ENCODE data around the gene SENP1. TPM values are rescaled to one million over a fixed set of nuclear protein-coding genes. Genes with fewer than 3 reads are reported as not detected.

Gene SENP1
- total RNA-seq, 2 donors from 2014 or later: 37.5 to 42.3 TPM

DNA sequence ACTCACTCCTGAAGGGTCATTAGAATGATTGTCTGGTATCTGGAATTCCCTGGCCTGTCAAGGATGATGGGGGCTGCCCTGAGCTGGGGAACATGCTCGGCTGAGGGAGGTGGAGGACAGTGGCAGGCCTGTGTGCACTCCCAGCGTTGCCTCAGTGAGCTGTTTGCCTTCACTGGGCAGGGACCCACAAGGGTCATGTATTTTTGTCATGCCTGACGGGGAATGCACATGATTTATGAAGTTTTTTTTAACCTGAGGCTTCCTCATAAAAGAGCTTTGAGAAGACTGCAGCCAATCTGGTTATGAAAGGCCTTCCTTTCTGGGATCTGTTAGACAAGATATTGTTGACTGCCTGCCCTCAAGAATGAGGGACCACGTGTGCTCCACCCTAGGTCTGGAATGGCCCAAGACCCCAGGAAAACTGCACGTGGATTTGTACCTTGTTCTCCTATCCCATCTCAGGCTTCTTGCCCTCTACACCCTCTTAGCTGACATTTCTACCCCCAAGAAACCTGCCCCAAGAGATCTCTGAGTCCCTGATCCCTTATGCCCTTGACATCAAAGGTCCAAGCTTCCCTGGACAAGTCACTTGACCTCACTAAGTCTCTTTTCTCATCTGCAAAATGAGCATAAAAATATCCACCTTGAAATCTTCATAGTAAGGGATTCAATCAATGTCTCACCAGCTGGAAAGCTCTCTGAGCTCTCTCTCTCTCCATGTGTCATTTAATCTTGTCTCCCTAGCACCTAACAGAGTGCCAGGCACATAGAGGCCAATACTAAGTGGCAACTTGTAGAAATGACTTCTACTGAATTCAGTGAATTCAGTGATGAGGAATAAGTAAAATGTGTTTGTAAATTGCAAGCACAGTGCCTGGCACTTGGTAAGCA lies 77.1 kb downstream of the SENP1 start:
- Mint-ChIP-seq H3K36me3 (ENCODE audit: low read depth) (no peaks in the 10 kb centered on the region), H3K4me3 (no peak overlapping the region), H3K9me3 (no peaks in the 10 kb centered on the region), H3K27ac (no peak overlapping the region), H3K27me3 (peaks cover 8% of the 10 kb centered on the region), H3K4me1 (no peaks in the 10 kb centered on the region)
- ATAC-seq (replicated peaks): no peak

- Mint-ChIP-seq H3K36me3 (ENCODE audit: low read depth) (no peaks in the 10 kb centered on the region), H3K4me1 (no peaks in the 10 kb centered on the region)
Observed at GRCh38 chr12:48027183-48028002, 78.5 kb downstream of the SENP1 start.

DNA sequence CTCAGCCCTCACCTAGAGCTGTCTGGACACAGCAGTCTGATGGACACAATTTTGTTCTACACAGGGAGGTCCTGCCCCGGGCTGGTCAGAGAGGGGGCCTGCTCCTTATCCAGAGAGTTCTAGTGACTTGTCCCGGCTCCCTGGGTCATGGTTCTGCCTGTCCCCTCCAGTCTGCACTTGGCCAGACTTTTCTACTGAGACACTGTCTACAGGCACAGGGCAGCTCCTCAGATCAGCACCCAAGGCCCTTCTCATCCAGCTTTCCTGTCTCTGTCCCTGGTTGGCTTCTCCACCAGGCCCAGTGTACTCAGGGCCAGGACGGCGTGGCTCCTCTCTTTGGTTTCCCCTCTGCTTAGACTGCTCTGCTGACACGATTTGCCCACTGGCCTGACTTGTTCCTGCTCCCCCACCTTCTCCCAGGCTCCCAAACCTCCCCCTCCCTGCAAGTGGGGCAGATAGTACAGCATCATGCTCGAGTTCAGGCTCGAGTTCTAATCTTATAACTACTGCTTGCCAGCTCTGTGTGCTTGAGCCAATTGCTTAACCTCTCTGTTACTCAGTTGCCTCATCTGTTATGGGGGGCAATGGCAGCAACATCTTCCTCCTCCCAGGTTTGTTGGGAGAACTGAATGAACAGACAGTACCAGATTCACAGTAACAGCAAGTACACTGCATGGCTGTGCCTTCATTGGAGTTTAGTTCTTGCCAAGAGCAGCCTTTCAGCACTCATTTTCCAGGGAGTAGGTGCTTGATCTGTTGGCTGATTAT lies 79.6 kb downstream of the SENP1 start:
- peaks cover 13% of the 10 kb centered on the region for H3K27me3 Mint-ChIP-seq
- H3K4me1 Mint-ChIP-seq: no peaks in the 10 kb centered on the region
- ATAC-seq (replicated peaks): no peak
- no peaks in the 10 kb centered on the region for H3K9me3 Mint-ChIP-seq
- no peak overlapping the region for H3K27ac Mint-ChIP-seq
- no peaks in the 10 kb centered on the region for H3K36me3 Mint-ChIP-seq (ENCODE audit: low read depth)
- no peak overlapping the region for H3K4me3 Mint-ChIP-seq

More at GRCh38 chr12:48027183-48028002, 78.5 kb downstream of the SENP1 start:
- Mint-ChIP-seq H3K27me3 (peaks cover 8% of the 10 kb centered on the region), H3K4me3 (no peak overlapping the region), H3K27ac (no peak overlapping the region), H3K9me3 (no peaks in the 10 kb centered on the region)
- no peak for ATAC-seq (replicated peaks)

DNA sequence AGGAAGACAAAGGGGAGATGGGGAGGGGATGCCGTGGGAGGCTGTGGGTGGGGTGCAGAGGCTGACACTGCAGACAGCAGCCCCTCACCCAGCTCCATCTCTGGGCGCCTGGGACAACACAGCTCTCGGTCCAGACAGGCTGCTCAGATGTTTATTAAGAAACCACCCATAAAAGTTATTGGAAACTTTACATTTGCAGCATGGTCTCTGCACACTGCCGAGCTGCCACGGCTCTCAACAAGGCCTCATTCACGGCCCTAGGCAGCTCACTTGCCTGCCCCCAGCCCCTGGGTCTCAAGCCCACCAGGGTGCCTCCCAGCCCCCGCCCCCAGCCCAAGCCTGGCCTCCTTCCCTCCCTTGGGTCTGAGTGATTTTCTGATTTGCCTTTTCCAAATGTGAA lies 80.6 kb downstream of the SENP1 start:
- no peak overlapping the region for H3K4me3 Mint-ChIP-seq
- H3K36me3 Mint-ChIP-seq (ENCODE audit: low read depth): no peaks in the 10 kb centered on the region
- H3K27me3 Mint-ChIP-seq: peaks cover 13% of the 10 kb centered on the region
- no peak for ATAC-seq (replicated peaks)
- H3K4me1 Mint-ChIP-seq: no peaks in the 10 kb centered on the region
- no peaks in the 10 kb centered on the region for H3K9me3 Mint-ChIP-seq
- no peak overlapping the region for H3K27ac Mint-ChIP-seq

DNA sequence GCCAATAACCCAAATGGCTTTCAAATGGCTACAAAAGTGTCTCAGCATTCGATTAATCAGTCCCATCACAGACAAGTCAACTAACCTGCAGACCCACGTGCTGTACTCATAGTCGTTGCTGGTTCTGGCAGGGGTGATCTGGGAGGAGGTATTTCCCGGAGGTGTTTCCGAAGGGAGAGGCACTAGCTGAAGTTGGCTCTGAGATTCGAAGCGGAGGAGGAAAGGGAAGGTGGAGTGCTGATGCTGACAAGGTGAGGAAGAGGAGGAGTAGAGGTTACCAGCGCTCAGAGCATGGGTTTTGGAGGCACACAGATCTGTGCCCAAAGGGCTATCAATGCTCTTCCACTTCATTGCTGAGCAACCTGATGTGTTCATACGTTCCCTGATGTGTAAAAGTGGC lies 81.1 kb downstream of the SENP1 start:
- no peak for ATAC-seq (replicated peaks)
- Mint-ChIP-seq H3K4me1 (no peaks in the 10 kb centered on the region), H3K4me3 (no peak overlapping the region), H3K27me3 (peaks cover 13% of the 10 kb centered on the region), H3K27ac (no peak overlapping the region), H3K36me3 (ENCODE audit: low read depth) (no peaks in the 10 kb centered on the region), H3K9me3 (no peaks in the 10 kb centered on the region)

DNA sequence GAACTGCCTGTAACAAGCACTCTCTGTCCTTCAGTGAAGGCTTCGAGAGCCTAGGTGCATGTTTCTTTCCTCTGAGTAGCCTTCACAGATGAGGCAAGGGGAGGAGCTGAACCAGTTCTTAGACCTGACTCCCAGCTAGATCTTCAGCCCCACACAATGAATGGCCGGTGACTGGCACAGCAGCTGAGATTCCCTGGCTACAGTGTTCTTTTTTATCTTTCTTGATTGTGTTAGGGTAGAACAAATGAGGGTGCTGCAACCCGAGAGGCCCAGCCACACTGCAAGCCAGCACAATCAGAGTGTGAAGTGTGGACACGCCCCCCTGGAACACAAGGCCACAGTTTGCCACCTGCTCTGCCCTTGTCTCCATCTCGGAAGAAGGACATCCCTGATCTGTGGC lies 82.5 kb downstream of the SENP1 start:
- no peaks in the 10 kb centered on the region for H3K36me3 Mint-ChIP-seq (ENCODE audit: low read depth)
- H3K9me3 Mint-ChIP-seq: no peaks in the 10 kb centered on the region
- no peak for ATAC-seq (replicated peaks)
- no peak overlapping the region for H3K4me3 Mint-ChIP-seq
- H3K27me3 Mint-ChIP-seq: peaks cover 21% of the 10 kb centered on the region
- H3K4me1 Mint-ChIP-seq: no peaks in the 10 kb centered on the region
- H3K27ac Mint-ChIP-seq: no peak overlapping the region

- Mint-ChIP-seq H3K9me3 (no peaks in the 10 kb centered on the region), H3K27ac (no peak overlapping the region), H3K27me3 (peaks cover 23% of the 10 kb centered on the region), H3K4me3 (no peak overlapping the region), H3K4me1 (no peaks in the 10 kb centered on the region), H3K36me3 (ENCODE audit: low read depth) (no peaks in the 10 kb centered on the region)
- no peak for ATAC-seq (replicated peaks)
Observed at GRCh38 chr12:48022676-48023385, 83.0 kb downstream of the SENP1 start.

GRCh38 chr12:48022180-48022521 lies 83.7 kb downstream of the SENP1 start:
- ATAC-seq (replicated peaks): no peak

DNA sequence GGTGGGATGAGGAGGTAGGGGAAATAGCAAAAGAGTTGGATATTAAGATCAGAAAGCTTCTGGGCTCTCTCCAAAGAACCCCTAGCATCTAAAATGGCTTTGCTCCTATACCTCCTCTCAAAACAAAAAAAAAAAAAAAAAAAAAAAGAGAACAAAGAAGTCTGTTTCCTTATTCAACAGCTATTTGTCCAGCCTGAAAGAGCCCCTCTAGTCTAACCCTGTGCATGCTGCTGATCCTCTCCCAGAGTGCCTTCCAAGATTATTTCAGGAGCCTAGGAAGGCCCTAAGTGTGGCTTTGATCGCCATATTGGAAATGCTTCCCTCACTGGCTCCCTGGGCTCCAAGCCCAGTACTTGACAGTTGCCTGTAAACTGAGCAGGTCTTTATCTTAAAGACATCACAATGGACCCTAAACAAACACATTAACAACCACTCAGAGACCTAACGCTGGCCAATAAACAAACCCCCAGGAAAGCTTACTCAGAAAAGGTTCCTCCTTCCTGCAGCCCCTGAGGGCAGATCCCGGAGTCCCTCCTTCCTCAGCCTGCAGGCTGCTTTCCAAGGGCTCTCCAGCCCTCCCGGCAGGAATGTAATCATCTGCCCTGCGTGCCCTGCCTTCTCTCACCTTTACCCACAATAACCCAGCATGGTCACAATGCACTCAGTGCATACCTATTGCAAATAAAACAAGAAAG lies 84.2 kb downstream of the SENP1 start:
- no peaks in the 10 kb centered on the region for H3K9me3 Mint-ChIP-seq
- no peaks in the 10 kb centered on the region for H3K4me1 Mint-ChIP-seq
- no peaks in the 10 kb centered on the region for H3K36me3 Mint-ChIP-seq (ENCODE audit: low read depth)
- no peak for ATAC-seq (replicated peaks)
- no peak overlapping the region for H3K27ac Mint-ChIP-seq
- H3K27me3 Mint-ChIP-seq: peaks cover 27% of the 10 kb centered on the region
- no peak overlapping the region for H3K4me3 Mint-ChIP-seq

More at GRCh38 chr12:48022180-48022521, 83.7 kb downstream of the SENP1 start:
- Mint-ChIP-seq H3K4me3 (no peak overlapping the region), H3K9me3 (no peaks in the 10 kb centered on the region), H3K36me3 (ENCODE audit: low read depth) (no peaks in the 10 kb centered on the region), H3K27me3 (peaks cover 27% of the 10 kb centered on the region), H3K27ac (no peak overlapping the region), H3K4me1 (no peaks in the 10 kb centered on the region)

DNA sequence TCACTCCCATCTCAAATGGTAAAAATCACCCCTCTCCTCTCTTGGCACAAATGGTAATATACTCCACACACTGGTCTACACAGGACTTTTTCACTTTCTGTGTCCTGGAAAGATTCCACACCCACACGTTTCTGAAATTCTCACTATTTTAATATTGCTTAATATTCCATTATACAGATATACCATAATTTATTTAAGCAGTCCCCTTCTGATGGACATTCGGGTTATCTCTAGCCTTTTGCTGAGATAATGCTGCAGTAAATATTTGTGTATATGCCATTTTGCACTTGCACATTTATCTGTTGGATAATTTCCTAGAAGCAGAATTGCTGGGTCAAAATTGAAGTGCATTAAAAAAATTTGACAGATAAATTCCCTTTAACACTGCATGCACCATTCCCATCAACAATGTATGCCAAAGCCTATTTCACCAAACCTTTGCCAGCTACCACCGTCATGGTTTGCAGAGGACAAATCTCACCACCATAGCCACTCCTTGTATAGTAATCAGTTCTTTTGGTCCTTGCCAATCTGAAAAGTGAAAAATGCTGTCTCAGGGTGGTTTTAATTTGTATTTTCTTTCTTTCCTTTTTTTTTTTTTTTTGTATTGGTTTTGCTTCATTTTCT lies 86.1 kb downstream of the SENP1 start:
- H3K27ac Mint-ChIP-seq: no peak overlapping the region
- ATAC-seq (replicated peaks): no peak
- no peak overlapping the region for H3K4me3 Mint-ChIP-seq
- H3K36me3 Mint-ChIP-seq (ENCODE audit: low read depth): no peaks in the 10 kb centered on the region
- peaks cover 25% of the 10 kb centered on the region for H3K27me3 Mint-ChIP-seq
- H3K9me3 Mint-ChIP-seq: no peaks in the 10 kb centered on the region
- no peaks in the 10 kb centered on the region for H3K4me1 Mint-ChIP-seq

- H3K27ac Mint-ChIP-seq: no peak overlapping the region
- H3K9me3 Mint-ChIP-seq: no peaks in the 10 kb centered on the region
- no peaks in the 10 kb centered on the region for H3K36me3 Mint-ChIP-seq (ENCODE audit: low read depth)
- no peaks in the 10 kb centered on the region for H3K4me1 Mint-ChIP-seq
- H3K4me3 Mint-ChIP-seq: no peak overlapping the region
- H3K27me3 Mint-ChIP-seq: peaks cover 24% of the 10 kb centered on the region
- no peak for ATAC-seq (replicated peaks)
Observed at GRCh38 chr12:48018618-48018995, 87.3 kb downstream of the SENP1 start.

GRCh38 chr12:48017921-48018617 lies 87.8 kb downstream of the SENP1 start:
- no peak overlapping the region for H3K4me3 Mint-ChIP-seq
- no peak for ATAC-seq (replicated peaks)
- no peaks in the 10 kb centered on the region for H3K4me1 Mint-ChIP-seq
- no peaks in the 10 kb centered on the region for H3K36me3 Mint-ChIP-seq (ENCODE audit: low read depth)
- no peaks in the 10 kb centered on the region for H3K9me3 Mint-ChIP-seq
- H3K27me3 Mint-ChIP-seq: peaks cover 26% of the 10 kb centered on the region
- H3K27ac Mint-ChIP-seq: no peak overlapping the region

- Mint-ChIP-seq H3K36me3 (ENCODE audit: low read depth) (no peaks in the 10 kb centered on the region), H3K4me1 (no peaks in the 10 kb centered on the region), H3K27me3 (peaks cover 26% of the 10 kb centered on the region), H3K27ac (no peak overlapping the region), H3K4me3 (no peak overlapping the region), H3K9me3 (no peaks in the 10 kb centered on the region)
- ATAC-seq (replicated peaks): no peak
Observed at GRCh38 chr12:48017496-48017895, 88.4 kb downstream of the SENP1 start.
